Ovary (tissue), 3 donors: ENCODE results near the gene FTH1.

ENCODE experiments used
- POLR2A ChIP-seq: fragments of 450-650 bp; IDR thresholded peaks from one replicate; pipeline ENCODE4 v1.6.1; 2017; ENCODE audit warnings: antibody characterized with exemption, mild to moderate bottlenecking, moderate library complexity
- TF ChIP-seq, protein P1 (sequence below), 3 donors: fragments of 450-650 bp in 2 of 3; fragments of 200-600 bp in 1 of 3; IDR thresholded peaks; one replicate each; pipeline versions ENCODE4 v1.5.1 to v1.8.0; 2016 to 2022; ENCODE audit warnings: antibody characterized with exemption in 3 of 3, mild to moderate bottlenecking in 1 of 3
- donor health status: DM: no; HTN: no; CAD: no.

DNA sequence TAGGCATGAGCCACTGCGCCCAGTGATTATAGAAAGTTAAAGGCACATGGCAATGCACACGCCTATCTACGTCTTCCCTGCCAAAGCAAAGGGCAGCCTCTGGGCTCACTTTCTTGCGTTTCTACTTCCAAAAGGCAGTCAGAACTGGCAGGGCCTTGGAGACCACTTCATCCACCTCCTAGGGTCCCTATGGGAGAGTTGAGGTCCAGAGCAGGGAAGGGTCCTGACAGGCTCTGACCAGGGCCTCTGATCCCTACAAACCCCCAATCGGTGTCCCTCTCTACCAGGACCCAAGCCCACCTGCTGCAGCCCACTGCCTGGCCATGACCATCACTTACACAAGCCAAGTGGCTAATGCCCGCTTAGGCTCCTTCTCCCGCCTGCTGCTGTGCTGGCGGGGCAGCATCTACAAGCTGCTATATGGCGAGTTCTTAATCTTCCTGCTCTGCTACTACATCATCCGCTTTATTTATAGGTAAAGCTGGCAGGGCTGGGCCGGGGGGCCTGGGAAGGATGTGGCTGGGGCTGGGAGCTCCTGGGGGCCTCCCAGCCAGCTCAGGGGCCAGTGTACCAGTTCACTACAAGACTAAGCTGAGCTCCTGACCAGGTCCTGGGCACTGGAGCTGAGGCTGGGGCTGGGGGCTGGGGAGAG lies 15.8 kb downstream of the FTH1 start:
- TF ChIP-seq, protein P1, sequence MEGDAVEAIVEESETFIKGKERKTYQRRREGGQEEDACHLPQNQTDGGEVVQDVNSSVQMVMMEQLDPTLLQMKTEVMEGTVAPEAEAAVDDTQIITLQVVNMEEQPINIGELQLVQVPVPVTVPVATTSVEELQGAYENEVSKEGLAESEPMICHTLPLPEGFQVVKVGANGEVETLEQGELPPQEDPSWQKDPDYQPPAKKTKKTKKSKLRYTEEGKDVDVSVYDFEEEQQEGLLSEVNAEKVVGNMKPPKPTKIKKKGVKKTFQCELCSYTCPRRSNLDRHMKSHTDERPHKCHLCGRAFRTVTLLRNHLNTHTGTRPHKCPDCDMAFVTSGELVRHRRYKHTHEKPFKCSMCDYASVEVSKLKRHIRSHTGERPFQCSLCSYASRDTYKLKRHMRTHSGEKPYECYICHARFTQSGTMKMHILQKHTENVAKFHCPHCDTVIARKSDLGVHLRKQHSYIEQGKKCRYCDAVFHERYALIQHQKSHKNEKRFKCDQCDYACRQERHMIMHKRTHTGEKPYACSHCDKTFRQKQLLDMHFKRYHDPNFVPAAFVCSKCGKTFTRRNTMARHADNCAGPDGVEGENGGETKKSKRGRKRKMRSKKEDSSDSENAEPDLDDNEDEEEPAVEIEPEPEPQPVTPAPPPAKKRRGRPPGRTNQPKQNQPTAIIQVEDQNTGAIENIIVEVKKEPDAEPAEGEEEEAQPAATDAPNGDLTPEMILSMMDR (IDR thresholded peaks at IDR 0.05): no peak
- TF ChIP-seq POLR2A: no peak
